ENCODE measurements around the gene TMC3. TPM values are rescaled to one million over a fixed set of nuclear protein-coding genes. Genes with fewer than 3 reads are reported as not detected.

The TMC3 gene
- total and polyA plus RNA-seq, 4 donors, result 0.03 TPM; not detected in 3

DNA sequence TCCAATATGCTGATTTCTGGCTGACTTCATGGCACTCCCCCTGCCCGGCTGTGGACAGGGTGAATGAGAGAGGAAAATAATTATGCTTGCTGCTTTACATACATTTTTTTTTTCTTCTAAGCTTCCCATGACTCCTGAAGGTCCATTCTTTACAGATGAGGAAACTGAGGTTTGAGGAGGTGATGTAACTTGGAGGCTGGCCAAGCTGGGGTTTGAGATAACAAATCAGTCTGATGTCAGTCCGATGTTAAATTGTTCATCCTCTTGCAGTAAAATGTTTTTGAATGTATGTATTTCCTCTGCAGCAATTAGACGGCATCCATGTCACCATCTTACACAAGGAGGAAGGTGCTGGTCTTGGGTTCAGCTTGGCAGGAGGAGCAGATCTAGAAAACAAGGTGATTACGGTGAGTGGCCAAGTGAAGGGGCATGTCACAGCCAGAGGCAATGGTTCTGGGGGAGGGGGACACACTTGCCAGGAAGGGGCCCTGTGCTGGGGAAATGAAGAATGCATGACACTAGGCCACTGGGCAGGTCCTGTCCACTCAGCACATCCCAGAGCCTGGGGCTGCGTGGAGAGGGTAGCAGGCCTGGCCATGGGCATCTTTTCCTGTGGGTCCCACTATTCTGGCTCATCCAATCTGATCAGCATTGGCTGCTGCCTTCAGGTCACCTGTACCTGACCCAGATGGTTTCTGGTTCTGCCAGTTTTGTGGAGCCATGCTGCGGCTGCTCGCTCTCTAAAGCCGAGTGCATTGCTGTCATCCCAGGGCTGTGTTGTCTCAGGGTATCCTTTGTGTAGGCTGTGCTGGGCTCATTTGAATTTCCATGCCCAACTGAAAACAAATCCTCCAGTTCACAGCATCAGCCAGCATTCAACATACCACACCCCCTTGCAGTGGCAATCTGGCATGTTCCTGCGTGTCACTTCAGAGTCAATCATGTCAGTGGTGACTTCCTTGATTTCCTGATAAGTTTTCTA, 70.5 kb downstream of the TMC3 start:
- Histone ChIP-seq H3K9me3 (ENCODE audit: control insufficient read depth in 4 of 4, insufficient read depth in 3 of 4, low read length in 3 of 4) (peaks cover 0 to 2% (median 0%) of the 10 kb centered on the region in 4 donors), H3K27me3 (ENCODE audit: control insufficient read depth in 3 of 3, insufficient read depth in 3 of 3, low read length in 2 of 3) (no peaks in the 10 kb centered on the region), H3K27ac (ENCODE audit: low read depth in 1 of 2, low read length in 1 of 2) (peak overlapping the region in 1 of 2 donors; percentile 90), H3K4me1 (ENCODE audit: control insufficient read depth in 5 of 5, insufficient read depth in 5 of 5, low read length in 5 of 5) (peaks cover 0 to 15% (median 0%) of the 10 kb centered on the region in 5 donors), H3K36me3 (ENCODE audit: control insufficient read depth in 4 of 4, insufficient read depth in 4 of 4, low read length in 4 of 4) (peaks cover 0 to 41% (median 9%) of the 10 kb centered on the region in 4 donors), H3K9ac (ENCODE audit: insufficient read depth in 1 of 2, low read length in 2 of 2) (no peak overlapping the region), H3K4me3 (no peak overlapping the region)
- ATAC-seq (ENCODE audit: insufficient read depth, low FRiP score), result no peak
- no peak for DNase-seq
- TF ChIP-seq, protein P1, sequence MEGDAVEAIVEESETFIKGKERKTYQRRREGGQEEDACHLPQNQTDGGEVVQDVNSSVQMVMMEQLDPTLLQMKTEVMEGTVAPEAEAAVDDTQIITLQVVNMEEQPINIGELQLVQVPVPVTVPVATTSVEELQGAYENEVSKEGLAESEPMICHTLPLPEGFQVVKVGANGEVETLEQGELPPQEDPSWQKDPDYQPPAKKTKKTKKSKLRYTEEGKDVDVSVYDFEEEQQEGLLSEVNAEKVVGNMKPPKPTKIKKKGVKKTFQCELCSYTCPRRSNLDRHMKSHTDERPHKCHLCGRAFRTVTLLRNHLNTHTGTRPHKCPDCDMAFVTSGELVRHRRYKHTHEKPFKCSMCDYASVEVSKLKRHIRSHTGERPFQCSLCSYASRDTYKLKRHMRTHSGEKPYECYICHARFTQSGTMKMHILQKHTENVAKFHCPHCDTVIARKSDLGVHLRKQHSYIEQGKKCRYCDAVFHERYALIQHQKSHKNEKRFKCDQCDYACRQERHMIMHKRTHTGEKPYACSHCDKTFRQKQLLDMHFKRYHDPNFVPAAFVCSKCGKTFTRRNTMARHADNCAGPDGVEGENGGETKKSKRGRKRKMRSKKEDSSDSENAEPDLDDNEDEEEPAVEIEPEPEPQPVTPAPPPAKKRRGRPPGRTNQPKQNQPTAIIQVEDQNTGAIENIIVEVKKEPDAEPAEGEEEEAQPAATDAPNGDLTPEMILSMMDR (IDR thresholded peaks at IDR 0.05; ENCODE audit: control extremely low read depth, extremely low read depth), result no peak
- WGBS, 2 donors, result 59 to 63% methylated on average over 9 of the region's 9 CpGs

DNA sequence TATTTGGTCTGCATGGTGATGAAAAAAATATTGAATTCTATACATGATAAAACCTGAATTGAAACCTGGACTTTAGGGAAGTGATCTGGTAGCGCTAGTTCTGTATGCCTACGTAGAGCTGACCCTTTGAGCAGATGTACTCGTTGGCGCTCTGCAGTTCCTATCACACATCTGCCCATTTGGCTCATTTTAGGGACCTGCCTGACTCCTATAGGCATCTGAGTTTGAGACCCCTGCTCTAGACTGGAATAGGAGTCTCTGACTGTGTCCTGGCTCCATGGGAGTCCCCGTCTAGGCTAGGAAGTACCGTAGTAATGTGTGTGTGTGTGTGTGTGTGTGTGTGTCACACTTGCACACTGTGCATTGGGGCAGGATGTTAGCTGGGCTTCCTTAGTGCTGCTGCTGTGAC, 71.3 kb downstream of the TMC3 start:
- TF ChIP-seq, protein P1 (IDR thresholded peaks at IDR 0.05; ENCODE audit: control extremely low read depth, extremely low read depth), result no peak
- H3K36me3 ChIP-seq (ENCODE audit: control insufficient read depth in 4 of 4, insufficient read depth in 4 of 4, low read length in 4 of 4), result peaks cover 0 to 39% (median 8%) of the 10 kb centered on the region in 4 donors
- 56 to 60% methylated on average over 6 of the region's 6 CpGs for WGBS, 2 donors
- H3K4me1 ChIP-seq (ENCODE audit: control insufficient read depth in 5 of 5, insufficient read depth in 5 of 5, low read length in 5 of 5), result peaks cover 0 to 15% (median 0%) of the 10 kb centered on the region in 5 donors
- no peaks in the 10 kb centered on the region for H3K27me3 ChIP-seq (ENCODE audit: control insufficient read depth in 3 of 3, insufficient read depth in 3 of 3, low read length in 2 of 3)
- no peak overlapping the region for H3K9ac ChIP-seq (ENCODE audit: insufficient read depth in 1 of 2, low read length in 2 of 2)
- DNase-seq (no peak), ATAC-seq (ENCODE audit: insufficient read depth, low FRiP score) (peak; percentile 21)
- peak overlapping the region in 1 of 2 donors; percentile 75 for H3K27ac ChIP-seq (ENCODE audit: low read depth in 1 of 2, low read length in 1 of 2)
- H3K9me3 ChIP-seq (ENCODE audit: control insufficient read depth in 4 of 4, insufficient read depth in 3 of 4, low read length in 3 of 4), result no peaks in the 10 kb centered on the region
- no peak overlapping the region for H3K4me3 ChIP-seq

DNA sequence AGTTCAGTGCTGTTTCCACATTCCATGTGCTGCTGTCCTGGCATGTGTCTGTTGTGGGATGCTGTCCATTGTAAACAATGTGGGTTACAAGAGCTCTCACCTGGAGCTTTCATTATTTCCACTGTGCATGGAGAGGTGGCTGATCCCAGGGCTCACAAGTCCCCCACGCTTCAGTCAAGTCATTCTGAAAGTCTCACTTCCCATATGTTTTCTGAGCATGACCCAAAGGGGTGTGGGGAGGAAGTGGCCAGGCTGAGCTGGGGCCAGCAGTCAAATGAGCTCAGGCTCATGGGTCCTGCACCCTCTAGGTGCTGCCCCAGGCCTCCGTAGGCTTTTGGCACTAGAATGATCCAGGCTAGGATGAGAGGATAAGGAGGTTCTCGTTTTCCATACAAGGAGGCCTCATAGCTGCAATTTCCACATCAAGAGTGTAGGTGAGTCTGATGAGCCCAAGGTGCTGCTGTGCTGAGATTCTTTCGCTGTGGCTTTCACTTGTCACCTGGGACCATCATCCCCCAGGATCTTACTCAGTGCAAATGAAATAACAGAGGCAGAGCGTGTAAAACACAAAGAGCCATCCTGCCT, 72.1 kb downstream of the TMC3 start:
- H3K4me1 ChIP-seq (ENCODE audit: control insufficient read depth in 5 of 5, insufficient read depth in 5 of 5, low read length in 5 of 5), result peaks cover 0 to 17% (median 0%) of the 10 kb centered on the region in 5 donors

More for the DNA sequence above, 72.1 kb downstream of the TMC3 start:
- peaks cover 0 to 39% (median 8%) of the 10 kb centered on the region in 4 donors for H3K36me3 ChIP-seq (ENCODE audit: control insufficient read depth in 4 of 4, insufficient read depth in 4 of 4, low read length in 4 of 4)
- no peaks in the 10 kb centered on the region for H3K9me3 ChIP-seq (ENCODE audit: control insufficient read depth in 4 of 4, insufficient read depth in 3 of 4, low read length in 3 of 4)
- DNase-seq (peak in 1 of 3 donors; percentile 14), ATAC-seq (ENCODE audit: insufficient read depth, low FRiP score) (peak; percentile 50)
- H3K27ac ChIP-seq (ENCODE audit: low read depth in 1 of 2, low read length in 1 of 2), result peak overlapping the region in 1 of 2 donors; percentile 41
- 59 to 65% methylated on average over 5 of the region's 5 CpGs for WGBS, 2 donors
- TF ChIP-seq, protein P1 (IDR thresholded peaks at IDR 0.05; ENCODE audit: control extremely low read depth, extremely low read depth), result no peak
- H3K27me3 ChIP-seq (ENCODE audit: control insufficient read depth in 3 of 3, insufficient read depth in 3 of 3, low read length in 2 of 3), result no peaks in the 10 kb centered on the region
- H3K9ac ChIP-seq (ENCODE audit: insufficient read depth in 1 of 2, low read length in 2 of 2), result no peak overlapping the region
- H3K4me3 ChIP-seq, result no peak overlapping the region

Data from lung (tissue), 12 donors.